ENCODE measurements around the gene GRIP2. TPM values are rescaled to one million over a fixed set of nuclear protein-coding genes. Genes with fewer than 3 reads are reported as not detected.

GRIP2 gene
- total and polyA plus RNA-seq, 2 experiments from 2014 or later, result 0.06 TPM; not detected in 1

- DNase-seq (ENCODE audit: low read depth in 1 of 2, low spot score in 1 of 2), result no peak
- TF ChIP-seq, protein P1, sequence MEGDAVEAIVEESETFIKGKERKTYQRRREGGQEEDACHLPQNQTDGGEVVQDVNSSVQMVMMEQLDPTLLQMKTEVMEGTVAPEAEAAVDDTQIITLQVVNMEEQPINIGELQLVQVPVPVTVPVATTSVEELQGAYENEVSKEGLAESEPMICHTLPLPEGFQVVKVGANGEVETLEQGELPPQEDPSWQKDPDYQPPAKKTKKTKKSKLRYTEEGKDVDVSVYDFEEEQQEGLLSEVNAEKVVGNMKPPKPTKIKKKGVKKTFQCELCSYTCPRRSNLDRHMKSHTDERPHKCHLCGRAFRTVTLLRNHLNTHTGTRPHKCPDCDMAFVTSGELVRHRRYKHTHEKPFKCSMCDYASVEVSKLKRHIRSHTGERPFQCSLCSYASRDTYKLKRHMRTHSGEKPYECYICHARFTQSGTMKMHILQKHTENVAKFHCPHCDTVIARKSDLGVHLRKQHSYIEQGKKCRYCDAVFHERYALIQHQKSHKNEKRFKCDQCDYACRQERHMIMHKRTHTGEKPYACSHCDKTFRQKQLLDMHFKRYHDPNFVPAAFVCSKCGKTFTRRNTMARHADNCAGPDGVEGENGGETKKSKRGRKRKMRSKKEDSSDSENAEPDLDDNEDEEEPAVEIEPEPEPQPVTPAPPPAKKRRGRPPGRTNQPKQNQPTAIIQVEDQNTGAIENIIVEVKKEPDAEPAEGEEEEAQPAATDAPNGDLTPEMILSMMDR (IDR thresholded peaks at IDR 0.05; ENCODE audit: low read depth, low read length), result no peak
- H3K9me3 ChIP-seq (ENCODE audit: low read depth), result no peaks in the 10 kb centered on the region
These were observed 29.1 kb downstream of the GRIP2 start for GRCh38 chr3:14510838-14511622.

GRCh38 chr3:14509796-14510100 lies 30.4 kb downstream of the GRIP2 start:
- TF ChIP-seq, protein P1 (IDR thresholded peaks at IDR 0.05; ENCODE audit: low read depth, low read length), result no peak
- no peak overlapping the region for H3K27ac ChIP-seq
- H3K36me3 ChIP-seq, result no peaks in the 10 kb centered on the region
- no peak overlapping the region for H3K4me3 ChIP-seq
- no peaks in the 10 kb centered on the region for H3K9me3 ChIP-seq (ENCODE audit: low read depth)
- DNase-seq (ENCODE audit: low read depth in 1 of 2, low spot score in 1 of 2), result no peak
- H3K27me3 ChIP-seq, result no peaks in the 10 kb centered on the region
- H3K4me1 ChIP-seq (ENCODE audit: low read depth), result no peaks in the 10 kb centered on the region

More at GRCh38 chr3:14510838-14511622, 29.1 kb downstream of the GRIP2 start:
- H3K27ac ChIP-seq, result no peak overlapping the region
- no peak overlapping the region for H3K4me3 ChIP-seq
- no peaks in the 10 kb centered on the region for H3K36me3 ChIP-seq
- no peaks in the 10 kb centered on the region for H3K4me1 ChIP-seq (ENCODE audit: low read depth)
- no peaks in the 10 kb centered on the region for H3K27me3 ChIP-seq

DNA sequence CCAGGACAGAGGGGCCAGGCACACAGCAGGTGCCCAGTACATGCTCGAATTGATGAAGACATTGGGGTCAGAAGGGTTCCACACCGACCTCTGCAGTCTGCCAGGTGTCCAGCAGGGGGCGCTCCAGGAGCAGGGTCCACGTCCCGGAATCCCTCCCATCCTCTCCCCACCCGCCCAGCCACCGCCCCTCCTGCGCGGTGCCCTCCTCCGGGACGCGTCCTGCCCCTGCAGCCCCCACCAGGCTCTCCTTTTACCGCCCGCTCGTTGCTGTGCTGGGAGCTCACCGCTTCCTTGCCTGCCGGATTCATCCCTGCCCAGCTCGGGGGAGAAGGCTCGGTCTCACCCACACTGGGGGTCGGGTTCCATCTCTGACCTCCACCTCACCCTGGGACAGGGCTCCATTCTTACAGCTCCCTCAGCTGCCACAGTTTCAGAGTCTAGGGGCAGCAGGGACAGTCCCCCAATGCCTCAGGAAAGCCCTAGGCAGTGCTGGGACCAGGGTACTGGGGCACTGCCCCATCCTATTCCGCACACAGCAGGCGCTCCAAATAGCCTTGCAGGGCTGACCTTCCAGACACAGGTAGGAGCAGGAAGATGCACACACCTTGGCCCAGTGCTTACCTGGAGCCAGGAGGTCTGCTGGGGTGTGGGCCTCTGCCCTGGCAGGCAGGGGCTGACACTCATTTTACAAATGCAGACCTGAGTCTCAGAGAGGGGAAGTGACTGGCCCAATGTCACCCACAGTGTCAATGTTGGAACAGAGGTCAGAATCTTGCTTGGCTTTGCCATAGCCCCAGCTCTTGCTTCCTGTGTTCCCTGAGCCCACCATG lies 31.0 kb downstream of the GRIP2 start:
- H3K27me3 ChIP-seq, result no peaks in the 10 kb centered on the region
- H3K4me3 ChIP-seq, result peak overlapping the region; percentile 20
- H3K4me1 ChIP-seq (ENCODE audit: low read depth), result no peaks in the 10 kb centered on the region
- peak; percentile 41 to 78 for DNase-seq (ENCODE audit: low read depth in 1 of 2, low spot score in 1 of 2)
- TF ChIP-seq, protein P1 (IDR thresholded peaks at IDR 0.05; ENCODE audit: low read depth, low read length), result peak; percentile 77
- no peaks in the 10 kb centered on the region for H3K9me3 ChIP-seq (ENCODE audit: low read depth)
- no peaks in the 10 kb centered on the region for H3K36me3 ChIP-seq
- no peak overlapping the region for H3K27ac ChIP-seq

DNA sequence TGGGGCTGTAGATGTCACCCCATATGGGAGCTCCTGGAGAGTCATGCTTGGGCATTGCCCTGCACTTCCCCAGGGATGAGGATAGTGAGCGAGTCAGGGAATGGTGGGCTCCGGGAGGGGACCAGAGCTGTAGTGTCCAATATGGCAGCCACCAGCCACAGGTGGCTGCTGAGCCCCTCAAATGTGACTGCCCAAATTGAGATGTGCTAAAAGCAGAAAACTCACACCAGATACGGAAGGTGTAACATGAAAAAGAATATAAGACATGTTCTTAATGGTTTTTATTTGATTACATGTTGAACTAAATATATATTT lies 31.7 kb downstream of the GRIP2 start:
- H3K4me3 ChIP-seq, result no peak overlapping the region
- no peaks in the 10 kb centered on the region for H3K9me3 ChIP-seq (ENCODE audit: low read depth)
- H3K27me3 ChIP-seq, result no peaks in the 10 kb centered on the region
- no peaks in the 10 kb centered on the region for H3K36me3 ChIP-seq
- no peak for DNase-seq (ENCODE audit: low read depth in 1 of 2, low spot score in 1 of 2)
- no peak overlapping the region for H3K27ac ChIP-seq
- TF ChIP-seq, protein P1 (IDR thresholded peaks at IDR 0.05; ENCODE audit: low read depth, low read length), result no peak
- H3K4me1 ChIP-seq (ENCODE audit: low read depth), result no peaks in the 10 kb centered on the region

DNA sequence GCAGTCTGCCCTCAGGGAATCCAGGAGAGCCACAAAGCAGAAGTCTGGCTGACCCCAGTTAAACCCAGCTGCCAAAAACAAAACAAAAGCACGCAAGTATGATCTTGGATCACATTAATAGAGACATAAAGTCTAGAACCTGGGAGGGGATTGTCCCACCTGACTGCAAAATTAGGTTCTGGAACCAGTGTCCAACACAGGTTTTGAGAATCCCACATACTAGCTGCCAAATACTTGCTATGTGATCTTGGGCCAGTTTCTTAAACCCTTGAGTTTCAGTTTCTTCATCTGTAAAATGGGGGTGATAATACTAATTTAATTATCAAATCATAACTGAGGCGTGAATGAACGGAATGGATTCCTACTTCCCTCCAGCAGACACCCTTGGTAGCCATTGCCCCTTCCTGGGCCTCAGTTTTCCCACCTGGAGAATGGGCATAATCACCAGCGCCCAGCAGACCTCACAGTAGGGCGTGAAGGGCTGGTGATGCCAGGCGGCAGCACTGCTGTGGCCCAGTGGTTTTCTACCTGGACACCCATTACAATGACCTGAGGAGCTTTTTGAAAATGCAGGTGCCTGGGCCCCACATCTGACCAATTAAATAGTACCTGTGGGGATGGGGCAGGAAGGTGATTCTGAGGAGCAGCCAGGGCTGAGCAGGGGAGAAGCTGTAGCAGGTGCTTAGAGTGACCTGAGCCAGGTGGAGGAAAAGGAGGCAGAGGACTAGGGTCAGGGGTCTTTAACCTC lies 32.2 kb downstream of the GRIP2 start:
- DNase-seq (ENCODE audit: low read depth in 1 of 2, low spot score in 1 of 2), result no peak
- H3K4me3 ChIP-seq, result no peak overlapping the region
- H3K27ac ChIP-seq, result no peak overlapping the region
- TF ChIP-seq, protein P1 (IDR thresholded peaks at IDR 0.05; ENCODE audit: low read depth, low read length), result no peak
- no peaks in the 10 kb centered on the region for H3K4me1 ChIP-seq (ENCODE audit: low read depth)
- H3K27me3 ChIP-seq, result no peaks in the 10 kb centered on the region
- no peaks in the 10 kb centered on the region for H3K9me3 ChIP-seq (ENCODE audit: low read depth)
- H3K36me3 ChIP-seq, result no peaks in the 10 kb centered on the region

Measured in cardiac muscle cell (in vitro differentiated cells and primary cell).